Measurements from ENCODE around the gene KCNH4. TPM values are rescaled to one million over a fixed set of nuclear protein-coding genes. Genes with fewer than 3 reads are reported as not detected.

The KCNH4 gene
- total and polyA plus RNA-seq, 9 of the 15 experiments (the other 6 are each of a cell fraction or from before 2014, with no cell fraction given) = 0.10 to 1.8 (median 0.50) TPM

DNA sequence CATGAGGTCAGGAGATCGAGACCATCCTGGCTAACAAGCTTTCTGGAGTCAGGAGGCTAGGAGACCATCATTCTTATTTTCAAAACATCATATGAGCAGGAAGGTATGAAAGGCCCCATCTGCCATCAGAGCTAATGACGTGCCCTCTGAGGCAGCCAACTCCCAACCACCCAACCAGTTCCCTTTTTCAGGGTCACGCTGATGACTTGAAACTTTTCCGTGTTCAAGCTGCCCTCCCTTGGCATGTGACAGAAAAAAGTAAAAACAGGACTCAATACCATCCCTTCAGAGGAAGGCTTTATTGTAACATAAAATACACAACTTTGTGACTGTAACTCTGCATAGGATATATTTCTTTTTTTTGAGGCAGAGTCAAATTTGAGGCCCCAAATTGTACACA is 18.0 kb upstream of the KCNH4 start:
- TF ChIP-seq SPI1 (IDR thresholded peaks at IDR 0.05; ENCODE audit: borderline replicate concordance, low read depth, low read length) (peak; percentile 86), ZKSCAN1 (IDR thresholded peaks at IDR 0.05; ENCODE audit: low read depth, low read length) (no peak)
- Histone ChIP-seq H3K9me3 (replicated peaks; ENCODE audit: control insufficient read depth, insufficient read depth, low read depth, low read length) (no peaks in the 10 kb centered on the region), H3K79me2 (ENCODE audit: control insufficient read depth, insufficient read depth, low read length) (peaks cover 4% of the 10 kb centered on the region; the same call in 2 of the 3 replicates), H3K27ac (ENCODE audit: extremely low read depth, low read depth, low read length) (peak overlapping the region; percentile 47; the same call in 1 of the 3 replicates), H3K4me2 (ENCODE audit: insufficient read depth, low read length) (no peak overlapping the region), H3K36me3 (ENCODE audit: control insufficient read depth, insufficient read depth, low read length) (peaks cover 53% of the 10 kb centered on the region; the same call in 2 of the 3 replicates), H3K4me1 (replicated peaks in 1 of 2; ENCODE audit: control insufficient read depth in 2 of 2, insufficient read depth in 2 of 2, low read length in 2 of 2) (peaks cover 15% of the 10 kb centered on the region in 2 experiments; a peak in 4 of 5 replicates), H3K4me3 (no peak overlapping the region), H3K9ac (ENCODE audit: insufficient read depth in 1 of 2, low read depth in 2 of 2, low read length in 2 of 2) (no peak overlapping the region; a peak in 1 of 4 replicates), H3K9me1 (ENCODE audit: control insufficient read depth, insufficient read depth, low read length) (no peaks in the 10 kb centered on the region), H3K27me3 (ENCODE audit: control insufficient read depth in 2 of 2, insufficient read depth in 2 of 2, low read length in 2 of 2) (no peaks in the 10 kb centered on the region), H2AFZ (ENCODE audit: low read depth, low read length) (no peak overlapping the region), H4K20me1 (replicated peaks; ENCODE audit: control insufficient read depth, insufficient read depth, low read length) (no peaks in the 10 kb centered on the region)
- WGBS (ENCODE audit: insufficient coverage, low coverage, missing lambda C conversion rate) = 63% methylated on average over 4 of the region's 4 CpGs
- ChIA-PET CTCF (ENCODE audit: low intra/inter-chr PET ratio) (no interaction called here), POLR2A (interaction anchor here (1.1 to 1.2 kb wide), 2 partner anchors 10 to 24 kb away, joined by 3 read pairs; no protein-coding TSS in a partner anchor)
- FAIRE-seq (no peak), ATAC-seq (no peak), DNase-seq (ENCODE audit: extremely low read depth in 1 of 4, low spot score in 3 of 4) (no peak)
- in situ Hi-C loops (cut with MboI) = no loop called here
- intact Hi-C loops (cut with micrococcal nuclease) = no loop called here
- no TSS peak for BruUV-seq (replicated peaks)

DNA sequence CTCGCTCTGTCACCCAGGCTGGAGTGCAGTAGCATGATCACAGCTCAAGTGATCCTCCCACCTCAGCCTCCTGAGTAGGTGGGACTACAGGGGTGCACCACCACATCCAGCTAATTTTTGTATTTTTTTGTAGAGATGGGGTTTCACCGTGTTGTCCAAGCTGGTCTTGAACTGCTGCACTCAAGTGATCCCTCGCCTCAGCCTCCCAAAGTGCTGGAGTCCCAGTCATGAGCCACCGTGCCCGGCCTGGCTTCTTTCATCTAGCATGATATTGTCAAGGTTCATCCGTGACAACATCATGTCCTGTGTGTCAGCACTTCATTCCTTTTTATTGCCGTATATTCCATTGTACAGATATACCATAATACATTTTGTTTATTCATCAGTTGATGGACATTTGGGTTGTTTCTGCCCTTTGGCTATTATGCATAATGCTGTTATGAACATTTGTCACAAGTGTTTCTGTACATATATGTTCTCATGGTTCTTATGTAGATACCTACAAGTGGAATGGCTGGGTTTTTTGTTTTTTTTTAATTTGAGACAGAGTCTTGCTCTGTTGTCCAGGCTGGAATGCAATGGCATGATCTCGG is 16.7 kb upstream of the KCNH4 start:
- no peaks in the 10 kb centered on the region for H3K9me1 ChIP-seq (ENCODE audit: control insufficient read depth, insufficient read depth, low read length)
- CTCF ChIA-PET (ENCODE audit: low intra/inter-chr PET ratio) = no interaction called here
- BruUV-seq (replicated peaks) = no TSS peak
- ATAC-seq = no peak
- no peak overlapping the region for H2AFZ ChIP-seq (ENCODE audit: low read depth, low read length)
- POLR2A ChIA-PET = interaction anchor here (0.6 to 1.2 kb wide), 5 partner anchors 9 to 180 kb away, joined by 3 to 5 read pairs (median 4); partner anchors contain the start of gene DNAJC7
- H3K27ac ChIP-seq (ENCODE audit: extremely low read depth, low read depth, low read length) = no peak overlapping the region
- no peaks in the 10 kb centered on the region for H4K20me1 ChIP-seq (replicated peaks; ENCODE audit: control insufficient read depth, insufficient read depth, low read length)
- peaks cover 11% of the 10 kb centered on the region; the same call in 2 of the 3 replicates for H3K79me2 ChIP-seq (ENCODE audit: control insufficient read depth, insufficient read depth, low read length)
- 73% methylated on average over 8 of the region's 8 CpGs for WGBS (ENCODE audit: insufficient coverage, low coverage, missing lambda C conversion rate)
- peaks cover 21 to 23% of the 10 kb centered on the region in 2 experiments; a peak in 4 of 5 replicates for H3K4me1 ChIP-seq (replicated peaks in 1 of 2; ENCODE audit: control insufficient read depth in 2 of 2, insufficient read depth in 2 of 2, low read length in 2 of 2)
- no peaks in the 10 kb centered on the region for H3K9me3 ChIP-seq (replicated peaks; ENCODE audit: control insufficient read depth, insufficient read depth, low read depth, low read length)
- H3K4me3 ChIP-seq = no peak overlapping the region
- no peaks in the 10 kb centered on the region for H3K27me3 ChIP-seq (ENCODE audit: control insufficient read depth in 2 of 2, insufficient read depth in 2 of 2, low read length in 2 of 2)
- H3K36me3 ChIP-seq (ENCODE audit: control insufficient read depth, insufficient read depth, low read length) = peaks cover 40% of the 10 kb centered on the region; the same call in 2 of the 3 replicates
- H3K9ac ChIP-seq (ENCODE audit: insufficient read depth in 1 of 2, low read depth in 2 of 2, low read length in 2 of 2) = no peak overlapping the region
- intact Hi-C loops (cut with micrococcal nuclease) = no loop called here
- no peak overlapping the region for H3K4me2 ChIP-seq (ENCODE audit: insufficient read depth, low read length)
- FAIRE-seq = no peak
- in situ Hi-C loops (cut with MboI) = no loop called here
- DNase-seq (ENCODE audit: extremely low read depth in 1 of 4, low spot score in 3 of 4) = no peak
- TF ChIP-seq, protein P1, sequence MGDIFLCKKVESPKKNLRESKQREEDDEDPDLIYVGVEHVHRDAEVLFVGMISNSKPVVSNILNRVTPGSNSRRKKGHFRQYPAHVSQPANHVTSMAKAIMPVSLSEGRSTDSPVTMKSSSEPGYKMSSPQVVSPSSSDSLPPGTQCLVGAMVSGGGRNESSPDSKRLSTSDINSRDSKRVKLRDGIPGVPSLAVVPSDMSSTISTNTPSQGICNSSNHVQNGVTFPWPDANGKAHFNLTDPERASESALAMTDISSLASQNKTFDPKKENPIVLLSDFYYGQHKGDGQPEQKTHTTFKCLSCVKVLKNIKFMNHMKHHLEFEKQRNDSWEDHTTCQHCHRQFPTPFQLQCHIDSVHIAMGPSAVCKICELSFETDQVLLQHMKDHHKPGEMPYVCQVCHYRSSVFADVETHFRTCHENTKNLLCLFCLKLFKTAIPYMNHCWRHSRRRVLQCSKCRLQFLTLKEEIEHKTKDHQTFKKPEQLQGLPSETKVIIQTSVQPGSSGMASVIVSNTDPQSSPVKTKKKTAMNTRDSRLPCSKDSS (IDR thresholded peaks at IDR 0.05; ENCODE audit: low read depth, partially characterized antibody) = no peak
- TF ChIP-seq POLR2A (conservative IDR thresholded peaks at IDR 0.05) (peak; percentile 56), BRD4 (IDR thresholded peaks at IDR 0.05) (no peak), ZNF165 (CRISPR knock-in tag; IDR thresholded peaks at IDR 0.05; ENCODE audit: borderline replicate concordance) (no peak), SMAD3 (CRISPR knock-in tag; conservative IDR thresholded peaks at IDR 0.05) (no peak), BCOR (IDR thresholded peaks at IDR 0.05) (0 out of 2 replicates have a peak, but pooled peaks have one; percentile 12)
- TF ChIP-seq, protein P2, sequence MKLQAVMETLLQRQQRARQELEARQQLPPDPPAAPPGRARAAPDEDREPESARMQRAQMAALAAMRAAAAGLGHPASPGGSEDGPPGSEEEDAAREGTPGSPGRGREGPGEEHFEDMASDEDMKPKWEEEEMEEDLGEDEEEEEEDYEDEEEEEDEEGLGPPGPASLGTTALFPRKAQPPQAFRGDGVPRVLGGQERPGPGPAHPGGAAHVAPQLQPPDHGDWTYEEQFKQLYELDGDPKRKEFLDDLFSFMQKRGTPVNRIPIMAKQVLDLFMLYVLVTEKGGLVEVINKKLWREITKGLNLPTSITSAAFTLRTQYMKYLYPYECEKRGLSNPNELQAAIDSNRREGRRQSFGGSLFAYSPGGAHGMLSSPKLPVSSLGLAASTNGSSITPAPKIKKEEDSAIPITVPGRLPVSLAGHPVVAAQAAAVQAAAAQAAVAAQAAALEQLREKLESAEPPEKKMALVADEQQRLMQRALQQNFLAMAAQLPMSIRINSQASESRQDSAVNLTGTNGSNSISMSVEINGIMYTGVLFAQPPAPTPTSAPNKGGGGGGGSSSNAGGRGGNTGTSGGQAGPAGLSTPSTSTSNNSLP (IDR thresholded peaks at IDR 0.05; ENCODE audit: borderline replicate concordance, low read depth, low read length) = no peak
- TF ChIP-seq, protein P3, sequence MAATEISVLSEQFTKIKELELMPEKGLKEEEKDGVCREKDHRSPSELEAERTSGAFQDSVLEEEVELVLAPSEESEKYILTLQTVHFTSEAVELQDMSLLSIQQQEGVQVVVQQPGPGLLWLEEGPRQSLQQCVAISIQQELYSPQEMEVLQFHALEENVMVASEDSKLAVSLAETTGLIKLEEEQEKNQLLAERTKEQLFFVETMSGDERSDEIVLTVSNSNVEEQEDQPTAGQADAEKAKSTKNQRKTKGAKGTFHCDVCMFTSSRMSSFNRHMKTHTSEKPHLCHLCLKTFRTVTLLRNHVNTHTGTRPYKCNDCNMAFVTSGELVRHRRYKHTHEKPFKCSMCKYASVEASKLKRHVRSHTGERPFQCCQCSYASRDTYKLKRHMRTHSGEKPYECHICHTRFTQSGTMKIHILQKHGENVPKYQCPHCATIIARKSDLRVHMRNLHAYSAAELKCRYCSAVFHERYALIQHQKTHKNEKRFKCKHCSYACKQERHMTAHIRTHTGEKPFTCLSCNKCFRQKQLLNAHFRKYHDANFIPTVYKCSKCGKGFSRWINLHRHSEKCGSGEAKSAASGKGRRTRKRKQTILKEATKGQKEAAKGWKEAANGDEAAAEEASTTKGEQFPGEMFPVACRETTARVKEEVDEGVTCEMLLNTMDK (IDR thresholded peaks at IDR 0.05; ENCODE audit: borderline replicate concordance, insufficient read depth, low read depth, low read length, poor library complexity, severe bottlenecking) = no peak

Measured in K562 (cell line).